GM18507 (cell line): ENCODE measurements around the gene PPP1R15A.
A peak's percentile ranks its signal among the peaks of the same experiment; 100 is the strongest.
"Not testable (repeated sequence)": the region's sequence is repeated elsewhere in the genome, so short reads cannot be mapped to it uniquely, and the experiment has no call there.

Experiments used
- DNase-seq: peaks from one replicate; pipeline ENCODE4 v3.0.0; 2011; ENCODE audit warnings: low read depth; ENCODE audit not compliant: insufficient read length; ENCODE audit errors: extremely low spot score
- FAIRE-seq: peaks from 2 replicates; lab custom pipeline; 2011; peaks lifted over from hg19 to GRCh38; lab: Jason Lieb, UNC

Gene PPP1R15A

DNA sequence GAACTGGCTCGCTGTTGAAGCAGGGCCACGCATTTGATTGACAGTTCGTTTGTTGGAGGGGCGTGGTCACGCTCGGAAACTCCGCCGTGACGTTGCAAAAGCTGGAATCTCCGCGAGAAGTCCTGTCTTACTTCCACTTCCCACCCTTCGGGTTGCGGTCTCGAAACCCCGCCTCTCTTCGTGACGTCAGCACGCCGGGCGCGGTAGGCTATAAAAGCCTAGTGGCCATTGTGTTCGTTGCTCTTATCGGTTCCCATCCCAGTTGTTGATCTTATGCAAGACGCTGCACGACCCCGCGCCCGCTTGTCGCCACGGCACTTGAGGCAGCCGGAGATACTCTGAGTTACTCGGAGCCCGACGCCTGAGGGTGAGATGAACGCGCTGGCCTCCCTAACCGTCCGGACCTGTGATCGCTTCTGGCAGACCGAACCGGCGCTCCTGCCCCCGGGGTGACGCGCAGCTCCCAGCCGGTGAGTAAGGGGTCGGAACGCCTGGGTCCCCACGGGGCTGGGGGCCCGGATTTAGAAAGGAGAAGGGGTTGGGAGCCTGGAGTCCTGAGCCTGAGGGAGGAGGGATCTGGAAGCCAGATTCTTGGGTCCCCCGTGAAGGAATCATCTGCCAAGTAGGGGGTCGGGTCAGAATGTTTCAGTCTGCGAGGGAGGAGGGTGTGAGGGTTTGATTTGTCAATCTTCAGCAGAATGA lies at the start of gene PPP1R15A:
PPP1R15A (plus strand) TSS at position 240 of the 702 bp plus-strand sequence. CDS start 813 bp downstream, outside the sequence.
- FAIRE-seq = peak; percentile 99
- DNase-seq = peak; percentile 87

GRCh38 chr19:48822514-48822913 lies 49.7 kb upstream of the PPP1R15A start:
- DNase-seq = no peak
- no peak for FAIRE-seq

GRCh38 chr19:48826606-48827020 lies 45.6 kb upstream of the PPP1R15A start:
- DNase-seq (no peak), FAIRE-seq (no peak)

DNA sequence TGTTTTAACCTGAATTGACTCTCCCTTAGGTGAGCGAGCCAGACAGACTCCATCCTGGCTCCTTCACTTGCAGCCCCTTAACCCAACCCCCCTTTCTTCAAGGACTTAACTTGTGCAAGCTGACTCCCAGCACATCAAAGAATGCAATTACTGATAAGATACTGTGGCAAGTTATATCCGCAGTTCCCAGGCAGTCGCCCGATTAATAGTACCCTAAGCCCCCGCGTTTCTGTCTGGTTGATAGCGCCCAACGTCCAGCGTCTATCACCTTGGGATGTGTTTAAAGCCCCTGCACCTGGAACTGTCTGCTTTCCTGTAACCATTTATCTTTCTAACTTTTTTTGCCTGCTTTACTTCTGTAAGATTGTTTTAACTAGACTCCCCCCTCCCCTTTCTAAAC lies 42.1 kb upstream of the PPP1R15A start:
- DNase-seq (no peak), FAIRE-seq (no peak)

DNA sequence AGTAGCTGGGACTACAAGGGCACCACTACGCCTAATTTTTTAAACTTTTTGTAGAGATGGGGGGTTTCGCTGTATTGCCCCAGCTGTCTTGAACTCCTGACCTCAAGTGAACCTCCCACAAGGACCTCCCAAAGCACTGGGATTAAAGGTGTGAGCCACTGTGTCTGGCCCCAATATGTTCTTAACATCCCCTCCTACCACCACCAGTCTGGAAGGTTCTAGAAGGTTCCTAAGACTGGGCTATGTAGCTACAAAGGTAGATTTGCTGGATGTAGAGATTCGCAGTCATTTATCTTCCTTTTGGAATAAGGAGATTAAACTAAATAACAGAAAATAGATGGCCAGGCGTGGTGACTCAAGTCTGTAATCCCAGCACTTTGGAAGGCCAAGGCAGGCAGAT lies 41.3 kb upstream of the PPP1R15A start:
- no peak for FAIRE-seq

DNA sequence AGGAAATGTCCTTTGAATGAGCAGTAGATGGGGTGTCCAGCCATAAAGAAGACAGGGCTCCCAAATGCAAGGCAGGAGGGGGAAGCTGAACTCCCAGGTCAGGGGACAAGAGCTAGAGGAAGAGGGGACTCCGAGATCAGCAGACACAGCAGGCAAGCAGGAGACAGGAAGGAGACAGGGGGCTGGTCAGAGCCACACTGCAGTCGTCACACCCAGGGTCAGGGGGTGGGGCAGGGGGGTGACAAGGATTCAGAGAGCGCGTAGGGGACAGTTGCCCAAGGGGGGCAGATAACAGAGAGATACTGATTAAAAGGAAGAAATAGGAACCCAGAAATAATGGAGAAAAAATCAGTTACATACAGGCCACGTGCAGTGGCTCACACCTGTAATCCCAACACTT lies 39.2 kb upstream of the PPP1R15A start:
- DNase-seq (no peak), FAIRE-seq (no peak)

More for the DNA sequence above, 41.3 kb upstream of the PPP1R15A start:
- no peak for DNase-seq

DNA sequence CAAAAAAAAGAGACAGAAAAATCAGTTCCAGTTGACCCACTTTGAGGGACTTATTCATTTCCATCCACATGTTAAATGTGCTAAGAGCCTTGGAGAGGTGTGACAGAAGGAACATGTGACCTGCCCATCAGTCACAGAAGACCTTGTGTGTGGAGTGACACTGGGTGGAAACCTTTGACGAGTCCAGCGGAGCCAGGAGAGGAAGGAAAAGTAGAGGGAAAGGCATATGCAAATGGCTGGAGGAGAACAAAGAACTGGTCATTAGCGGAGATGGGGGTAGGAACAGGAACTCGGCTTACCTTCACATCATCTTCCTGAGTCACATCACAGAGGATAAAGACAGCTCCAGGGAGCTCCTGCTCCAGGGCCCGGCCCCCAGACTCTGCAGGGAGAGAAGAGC lies 38.2 kb upstream of the PPP1R15A start:
- no peak for DNase-seq
- FAIRE-seq = no peak

GRCh38 chr19:48835734-48836088 lies 36.5 kb upstream of the PPP1R15A start:
- DNase-seq (peak; percentile 81), FAIRE-seq (peak; percentile 94)

DNA sequence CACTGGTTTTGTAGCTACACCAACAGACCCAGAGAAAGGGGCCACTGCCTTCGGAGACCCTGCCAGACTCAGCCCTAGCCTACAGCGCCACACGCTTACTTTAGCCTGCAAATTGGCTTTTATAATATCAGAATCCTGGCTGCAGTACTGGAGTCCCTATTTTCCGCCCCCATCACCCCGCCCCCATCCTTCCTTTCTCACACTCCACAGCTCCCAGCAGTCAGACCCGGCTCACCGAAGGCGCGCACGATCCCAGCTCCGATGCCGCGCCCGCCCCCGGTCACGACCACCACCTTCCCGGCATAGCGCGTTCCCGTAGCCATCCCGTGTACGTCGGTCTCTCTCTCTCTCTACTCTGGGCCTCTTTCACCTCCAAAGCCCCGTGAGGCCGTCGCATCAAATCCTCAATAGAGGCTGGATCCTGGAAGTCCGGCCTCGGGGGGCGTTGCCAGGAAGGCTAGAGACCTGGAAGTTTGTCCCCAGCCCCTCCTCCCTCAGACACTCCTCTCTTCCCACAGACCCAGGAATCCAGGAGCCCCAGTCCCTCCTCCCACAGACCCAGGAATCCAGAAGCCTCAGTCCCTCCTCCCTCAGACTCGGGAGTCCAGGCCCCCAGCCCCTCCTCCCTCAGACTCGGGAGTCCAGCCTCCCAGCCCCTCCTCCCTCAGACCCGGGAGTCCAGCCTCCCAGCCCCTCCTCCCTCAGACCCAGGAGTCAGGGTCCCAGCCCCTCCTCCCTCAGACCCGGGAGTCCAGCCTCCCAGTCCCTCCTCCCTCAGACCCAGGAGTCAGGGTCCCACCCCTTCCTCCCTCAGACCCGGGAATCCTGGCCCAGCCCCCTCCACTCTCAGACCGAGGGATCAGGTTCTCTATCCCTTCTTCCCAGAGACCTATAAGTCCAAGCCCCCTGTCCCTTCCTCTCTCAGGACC lies 35.9 kb upstream of the PPP1R15A start, which contains the start of gene HSD17B14:
HSD17B14 (minus strand) TSS at position 403 of the 929 bp plus-strand sequence; CDS start at position 323, 80 bp downstream.
- no peak for DNase-seq
- no peak for FAIRE-seq

DNA sequence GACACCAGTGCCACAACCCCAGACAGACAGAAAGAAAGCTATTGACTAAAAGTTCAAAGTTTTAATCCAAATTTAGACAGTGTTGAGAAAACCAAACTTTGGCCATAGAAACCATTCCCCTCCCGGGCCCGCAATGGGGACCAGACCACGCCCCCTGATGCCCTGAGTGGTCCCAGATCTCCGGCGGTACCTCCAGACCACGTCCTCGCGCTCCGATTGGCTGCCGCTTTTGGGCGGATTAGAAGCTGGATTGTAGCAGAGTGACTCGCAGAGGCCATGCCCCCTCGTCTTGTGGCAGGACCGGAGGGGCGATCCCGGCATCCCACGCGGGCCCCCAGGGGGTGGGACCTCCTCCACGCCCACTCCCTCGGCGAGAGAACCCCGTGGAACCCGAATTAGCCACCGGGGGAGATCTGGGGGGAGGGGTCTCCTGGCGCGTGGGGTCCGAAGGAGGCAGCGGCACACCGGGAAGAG lies 35.1 kb upstream of the PPP1R15A start:
- DNase-seq (peak; percentile 83), FAIRE-seq (peak; percentile 90)

GRCh38 chr19:48837687-48838086 lies 34.5 kb upstream of the PPP1R15A start:
- DNase-seq (no peak), FAIRE-seq (no peak)

DNA sequence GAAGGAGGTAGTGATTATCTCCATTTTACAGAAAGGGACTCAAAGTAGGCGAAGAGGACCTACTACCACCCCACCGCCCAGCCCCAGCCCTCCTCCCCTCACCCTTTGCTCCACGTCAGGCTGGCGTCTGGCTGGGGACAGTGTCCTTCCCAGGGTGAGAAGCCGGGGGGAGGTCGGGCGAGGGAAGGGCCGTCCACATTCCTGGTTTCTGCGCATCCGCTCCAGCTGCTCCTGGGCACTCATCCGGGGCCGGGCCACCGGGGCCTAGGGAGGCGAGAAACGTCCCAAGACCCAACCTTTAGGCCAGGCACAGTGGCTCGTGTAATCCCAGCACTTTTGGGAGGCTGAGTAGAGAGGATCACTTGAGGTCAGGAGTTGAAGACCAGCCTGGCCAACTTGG lies 31.2 kb upstream of the PPP1R15A start:
- DNase-seq (no peak), FAIRE-seq (no peak)

DNA sequence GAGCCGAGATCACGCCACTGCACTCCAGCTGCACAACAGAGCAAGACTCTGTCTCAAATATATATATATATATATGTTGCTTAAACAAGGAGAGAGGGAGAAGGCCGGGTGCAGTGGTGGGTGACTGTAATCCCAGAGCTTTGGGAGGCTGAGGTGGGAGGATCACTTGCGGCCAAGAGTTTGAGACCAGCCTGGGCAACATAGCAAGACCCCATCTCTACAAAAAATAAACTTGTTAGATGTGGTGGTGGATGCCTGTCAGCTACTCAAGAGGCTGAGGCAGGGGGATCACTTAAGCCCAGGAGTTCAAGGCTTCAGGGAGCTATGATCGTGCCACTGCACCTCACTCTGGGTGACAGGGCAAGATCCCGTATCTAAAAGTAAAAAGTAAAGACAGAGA lies 30.6 kb upstream of the PPP1R15A start:
- FAIRE-seq (no peak), DNase-seq (no peak)

DNA sequence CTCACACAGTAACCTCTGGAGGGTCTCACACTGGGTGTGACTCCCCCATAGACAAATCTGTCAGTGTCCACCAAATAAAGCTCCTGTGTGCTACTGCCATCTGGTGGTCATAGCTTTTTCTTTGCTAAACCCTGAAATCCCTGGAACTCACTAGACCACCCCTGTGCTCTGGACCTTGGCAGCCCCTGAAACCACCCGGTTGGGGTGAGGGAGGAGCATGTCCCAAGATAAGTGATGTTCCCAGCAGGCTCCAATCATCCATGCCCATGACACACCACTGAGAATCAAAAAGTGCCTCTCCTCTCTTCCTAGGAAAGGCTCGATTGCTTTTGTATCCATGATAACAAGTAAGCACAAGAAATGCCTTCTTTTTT lies 29.4 kb upstream of the PPP1R15A start:
- FAIRE-seq (peak; percentile 73), DNase-seq (no peak)

GRCh38 chr19:48844472-48844871 lies 27.7 kb upstream of the PPP1R15A start:
- no peak for DNase-seq
- no peak for FAIRE-seq

GRCh38 chr19:48845384-48845783 lies 26.8 kb upstream of the PPP1R15A start:
- DNase-seq (no peak), FAIRE-seq (no peak)

GRCh38 chr19:48846659-48847058 lies 25.6 kb upstream of the PPP1R15A start:
- not testable (repeated sequence) for DNase-seq, FAIRE-seq

- DNase-seq (no peak), FAIRE-seq (no peak)
These were observed 19.9 kb upstream of the PPP1R15A start for GRCh38 chr19:48852292-48852691.

GRCh38 chr19:48853483-48853882 lies 18.7 kb upstream of the PPP1R15A start:
- FAIRE-seq (no peak), DNase-seq (no peak)

GRCh38 chr19:48854103-48854502 lies 18.1 kb upstream of the PPP1R15A start:
- FAIRE-seq (no peak), DNase-seq (no peak)
